Measurements from ENCODE around the gene RHOV. TPM values are rescaled to one million over a fixed set of nuclear protein-coding genes. Genes with fewer than 3 reads are reported as not detected.

RHOV gene
- total RNA-seq, 1 experiment from 2014 or later = 6.0 TPM

DNA sequence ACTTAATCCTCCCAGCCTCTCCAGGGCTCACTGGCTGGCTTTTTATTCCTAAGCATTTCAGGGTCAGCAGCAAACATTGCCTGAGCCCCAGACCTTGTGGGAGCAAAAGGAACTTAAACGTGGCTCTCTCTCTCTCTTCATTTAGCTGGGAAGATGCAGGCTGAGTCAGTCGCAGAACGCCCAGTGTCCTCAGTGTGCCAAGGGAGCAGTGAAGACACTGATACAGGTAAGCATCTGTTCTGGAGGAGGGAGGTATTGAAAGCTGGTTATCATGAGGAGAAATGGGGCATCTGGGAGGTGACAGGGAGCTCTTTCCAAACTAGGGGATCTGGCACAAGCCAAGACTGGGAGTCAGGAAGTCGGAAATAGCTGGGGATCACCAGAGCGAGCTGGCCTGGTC is 4.3 kb downstream of the RHOV start:
- DNase-seq (ENCODE audit: low read depth, low spot score) (no peak), ATAC-seq (no peak)
- H3K79me2 ChIP-seq (ENCODE audit: insufficient read depth, low read length) = no peaks in the 10 kb centered on the region
- no peak overlapping the region for H3K9ac ChIP-seq (ENCODE audit: low read length)
- no peaks in the 10 kb centered on the region for H3K27me3 ChIP-seq (ENCODE audit: insufficient read depth, low read length)
- no peaks in the 10 kb centered on the region for H3K9me2 ChIP-seq (ENCODE audit: insufficient read depth)
- H2AFZ ChIP-seq (ENCODE audit: low read depth, low read length, poor library complexity, severe bottlenecking) = no peak overlapping the region
- no TSS peak for BruUV-seq (replicated peaks)
- H3K27ac ChIP-seq (ENCODE audit: low read depth, low read length) = no peak overlapping the region
- ChIA-PET CTCF (interaction anchor here (1.7 to 5.7 kb wide), 3 partner anchors 12 to 24 kb away, joined by 5 to 94 read pairs (median 7); partner anchors contain the start of gene VPS18), POLR2A (interaction anchor here (0.5 to 2.9 kb wide), 3 partner anchors 8 to 11 kb away, joined by 3 to 18 read pairs (median 3); no protein-coding TSS in a partner anchor), RAD21 (ENCODE audit: low non-redundant PET in 1 of 2, low total read pairs in 2 of 2, uncharacterized antibody in 2 of 2, unreplicated experiment in 2 of 2) (no interaction called here)
- H4K20me1 ChIP-seq (ENCODE audit: insufficient read depth) = no peaks in the 10 kb centered on the region
- intact Hi-C loops (cut with micrococcal nuclease) = no loop called here
- no peak overlapping the region for H3K4me2 ChIP-seq (ENCODE audit: low read length)
- H3K36me3 ChIP-seq (ENCODE audit: control insufficient read depth in 1 of 2, insufficient read depth in 2 of 2, low read length in 2 of 2) = no peaks in the 10 kb centered on the region
- TF ChIP-seq ZFX (IDR thresholded peaks at IDR 0.05) = no peak
- TF ChIP-seq YY1 (IDR thresholded peaks at IDR 0.05; ENCODE audit: extremely low read depth, insufficient replicate concordance, low read depth, low read length) = no peak
- TF ChIP-seq EZH2phosphoT487 (IDR thresholded peaks at IDR 0.05; ENCODE audit: borderline replicate concordance) = no peak
- no peak for TF ChIP-seq ELF1 (IDR thresholded peaks at IDR 0.05; ENCODE audit: borderline replicate concordance, low read depth)
- TF ChIP-seq, protein P1, sequence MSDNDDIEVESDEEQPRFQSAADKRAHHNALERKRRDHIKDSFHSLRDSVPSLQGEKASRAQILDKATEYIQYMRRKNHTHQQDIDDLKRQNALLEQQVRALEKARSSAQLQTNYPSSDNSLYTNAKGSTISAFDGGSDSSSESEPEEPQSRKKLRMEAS (IDR thresholded peaks at IDR 0.05) = no peak
- no peak for TF ChIP-seq FOSL1 (IDR thresholded peaks at IDR 0.05; ENCODE audit: low read depth)
- no peak for TF ChIP-seq JUND (IDR thresholded peaks at IDR 0.05)
- TF ChIP-seq, protein P2, sequence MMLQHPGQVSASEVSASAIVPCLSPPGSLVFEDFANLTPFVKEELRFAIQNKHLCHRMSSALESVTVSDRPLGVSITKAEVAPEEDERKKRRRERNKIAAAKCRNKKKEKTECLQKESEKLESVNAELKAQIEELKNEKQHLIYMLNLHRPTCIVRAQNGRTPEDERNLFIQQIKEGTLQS (IDR thresholded peaks at IDR 0.05) = no peak
- no peak overlapping the region for H3K4me3 ChIP-seq (replicated peaks in 1 of 2; ENCODE audit: low read depth in 1 of 2, low read length in 2 of 2)
- peaks cover 29 to 38% of the 10 kb centered on the region in 2 experiments for H3K4me1 ChIP-seq (ENCODE audit: control insufficient read depth in 1 of 2, insufficient read depth in 2 of 2, low read length in 2 of 2)
- H3K9me3 ChIP-seq (ENCODE audit: control insufficient read depth in 1 of 2, insufficient read depth in 1 of 2, low read depth in 1 of 2, low read length in 2 of 2) = no peaks in the 10 kb centered on the region

- RAD21 ChIA-PET (ENCODE audit: low non-redundant PET in 1 of 2, low total read pairs in 2 of 2, uncharacterized antibody in 2 of 2, unreplicated experiment in 2 of 2) = no interaction called here
- Histone ChIP-seq H3K9ac (ENCODE audit: low read length) (no peak overlapping the region), H3K79me2 (ENCODE audit: insufficient read depth, low read length) (no peaks in the 10 kb centered on the region), H3K36me3 (ENCODE audit: control insufficient read depth in 1 of 2, insufficient read depth in 2 of 2, low read length in 2 of 2) (no peaks in the 10 kb centered on the region), H3K9me2 (ENCODE audit: insufficient read depth) (no peaks in the 10 kb centered on the region), H2AFZ (ENCODE audit: low read depth, low read length, poor library complexity, severe bottlenecking) (no peak overlapping the region), H3K27me3 (ENCODE audit: insufficient read depth, low read length) (no peaks in the 10 kb centered on the region), H3K4me2 (ENCODE audit: low read length) (no peak overlapping the region), H3K9me3 (ENCODE audit: control insufficient read depth in 1 of 2, insufficient read depth in 1 of 2, low read depth in 1 of 2, low read length in 2 of 2) (no peaks in the 10 kb centered on the region), H3K4me1 (ENCODE audit: control insufficient read depth in 1 of 2, insufficient read depth in 2 of 2, low read length in 2 of 2) (peaks cover 15 to 20% of the 10 kb centered on the region in 2 experiments), H3K27ac (ENCODE audit: low read depth, low read length) (no peak overlapping the region), H4K20me1 (ENCODE audit: insufficient read depth) (no peaks in the 10 kb centered on the region), H3K4me3 (replicated peaks in 1 of 2; ENCODE audit: low read depth in 1 of 2, low read length in 2 of 2) (no peak overlapping the region)
- POLR2A ChIA-PET = no interaction called here
- no TSS peak for BruUV-seq (replicated peaks)
- DNase-seq (ENCODE audit: low read depth, low spot score) = no peak
- CTCF ChIA-PET = no interaction called here
- intact Hi-C loops (cut with micrococcal nuclease) = no loop called here
- ATAC-seq = no peak
- TF ChIP-seq, protein P3, sequence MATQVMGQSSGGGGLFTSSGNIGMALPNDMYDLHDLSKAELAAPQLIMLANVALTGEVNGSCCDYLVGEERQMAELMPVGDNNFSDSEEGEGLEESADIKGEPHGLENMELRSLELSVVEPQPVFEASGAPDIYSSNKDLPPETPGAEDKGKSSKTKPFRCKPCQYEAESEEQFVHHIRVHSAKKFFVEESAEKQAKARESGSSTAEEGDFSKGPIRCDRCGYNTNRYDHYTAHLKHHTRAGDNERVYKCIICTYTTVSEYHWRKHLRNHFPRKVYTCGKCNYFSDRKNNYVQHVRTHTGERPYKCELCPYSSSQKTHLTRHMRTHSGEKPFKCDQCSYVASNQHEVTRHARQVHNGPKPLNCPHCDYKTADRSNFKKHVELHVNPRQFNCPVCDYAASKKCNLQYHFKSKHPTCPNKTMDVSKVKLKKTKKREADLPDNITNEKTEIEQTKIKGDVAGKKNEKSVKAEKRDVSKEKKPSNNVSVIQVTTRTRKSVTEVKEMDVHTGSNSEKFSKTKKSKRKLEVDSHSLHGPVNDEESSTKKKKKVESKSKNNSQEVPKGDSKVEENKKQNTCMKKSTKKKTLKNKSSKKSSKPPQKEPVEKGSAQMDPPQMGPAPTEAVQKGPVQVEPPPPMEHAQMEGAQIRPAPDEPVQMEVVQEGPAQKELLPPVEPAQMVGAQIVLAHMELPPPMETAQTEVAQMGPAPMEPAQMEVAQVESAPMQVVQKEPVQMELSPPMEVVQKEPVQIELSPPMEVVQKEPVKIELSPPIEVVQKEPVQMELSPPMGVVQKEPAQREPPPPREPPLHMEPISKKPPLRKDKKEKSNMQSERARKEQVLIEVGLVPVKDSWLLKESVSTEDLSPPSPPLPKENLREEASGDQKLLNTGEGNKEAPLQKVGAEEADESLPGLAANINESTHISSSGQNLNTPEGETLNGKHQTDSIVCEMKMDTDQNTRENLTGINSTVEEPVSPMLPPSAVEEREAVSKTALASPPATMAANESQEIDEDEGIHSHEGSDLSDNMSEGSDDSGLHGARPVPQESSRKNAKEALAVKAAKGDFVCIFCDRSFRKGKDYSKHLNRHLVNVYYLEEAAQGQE (IDR thresholded peaks at IDR 0.05; ENCODE audit: low read depth) = no peak
- TF ChIP-seq ZFX (IDR thresholded peaks at IDR 0.05) = no peak
- no peak for TF ChIP-seq ELF1 (IDR thresholded peaks at IDR 0.05; ENCODE audit: borderline replicate concordance, low read depth)
- no peak for TF ChIP-seq RAD21 (IDR thresholded peaks at IDR 0.05; ENCODE audit: low read depth)
- TF ChIP-seq CTCF (IDR thresholded peaks at IDR 0.05 in 2 of 3, conservative IDR thresholded peaks at IDR 0.05 in 1 of 3; ENCODE audit: borderline replicate concordance in 1 of 3, insufficient read depth in 1 of 3, low read depth in 2 of 3, low read length in 2 of 3) = no peak
- no peak for TF ChIP-seq EZH2 (IDR thresholded peaks at IDR 0.05)
- TF ChIP-seq, protein P2 (IDR thresholded peaks at IDR 0.05) = no peak
- TF ChIP-seq POLR2A (IDR thresholded peaks at IDR 0.05; ENCODE audit: borderline replicate concordance, extremely low read depth, insufficient read depth, insufficient read length) = no peak
- TF ChIP-seq SP1 (IDR thresholded peaks at IDR 0.05; ENCODE audit: low read depth) = no peak
These were observed 6.8 kb downstream of the RHOV start for GRCh38 chr15:40867199-40867598.
